Measurements from ENCODE around the gene OXNAD1.

GRCh38 chr3:16295298-16295890 is 30.4 kb downstream of the OXNAD1 start:
- no peak for TF ChIP-seq POLR2A (IDR thresholded peaks at IDR 0.05)
- no peak for TF ChIP-seq CTCF (IDR thresholded peaks at IDR 0.05)
